NCI-H69 (cell line): ENCODE results near the gene TUBA1C.
"Not testable (repeated sequence)": the region's sequence is repeated elsewhere in the genome, so short reads cannot be mapped to it uniquely, and the experiment has no call there.

Experiments
- DNase-seq: peaks from one replicate; lab custom pipeline; 2025; lab: John Stamatoyannopoulos, UW

Gene TUBA1C

DNA sequence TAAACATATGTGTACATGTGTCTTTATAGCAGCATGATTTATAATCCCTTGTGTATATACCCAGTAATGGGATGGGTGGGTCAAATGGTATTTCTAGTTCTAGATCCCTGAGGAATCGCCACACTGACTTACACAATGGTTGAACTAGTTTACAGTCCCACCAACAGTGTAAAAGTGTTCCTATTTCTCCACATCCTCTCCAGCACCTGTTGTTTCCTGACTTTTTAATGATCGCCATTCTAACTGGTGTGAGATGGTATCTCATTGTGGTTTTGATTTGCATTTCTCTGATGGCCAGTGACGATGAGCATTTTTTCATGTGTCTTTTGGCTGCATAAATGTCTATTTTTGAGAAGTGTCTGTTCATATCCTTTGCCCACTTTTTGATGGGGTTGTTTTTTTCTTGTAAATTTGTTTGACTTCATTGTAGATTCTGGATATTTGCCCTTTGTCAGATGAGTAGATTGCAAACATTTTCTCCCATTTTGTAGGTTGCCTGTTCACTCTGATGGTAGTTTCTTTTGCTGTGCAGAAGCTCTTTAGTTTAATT is 45.6 kb downstream of the TUBA1C start:
- DNase-seq, result not testable (repeated sequence)

DNA sequence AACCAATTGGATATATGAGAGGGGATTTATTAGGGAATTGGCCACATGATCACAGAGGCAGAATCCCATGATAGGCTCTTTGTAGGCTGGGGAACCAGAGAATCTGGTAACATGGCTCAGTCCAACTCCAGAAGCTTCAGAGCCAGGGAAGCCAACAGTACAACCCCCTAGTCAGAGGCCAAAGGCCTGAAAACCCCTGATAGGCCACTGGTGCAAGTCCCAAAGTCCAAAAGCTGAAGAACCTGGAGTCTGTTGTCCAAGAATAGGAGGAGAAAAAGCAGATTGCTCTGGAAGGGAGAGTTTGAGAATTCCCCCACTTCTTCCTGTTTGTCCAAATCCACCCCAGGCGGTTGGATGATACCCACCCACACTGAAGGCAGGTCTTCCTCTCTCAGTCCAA is 49.9 kb downstream of the TUBA1C start:
- DNase-seq, result no peak

DNA sequence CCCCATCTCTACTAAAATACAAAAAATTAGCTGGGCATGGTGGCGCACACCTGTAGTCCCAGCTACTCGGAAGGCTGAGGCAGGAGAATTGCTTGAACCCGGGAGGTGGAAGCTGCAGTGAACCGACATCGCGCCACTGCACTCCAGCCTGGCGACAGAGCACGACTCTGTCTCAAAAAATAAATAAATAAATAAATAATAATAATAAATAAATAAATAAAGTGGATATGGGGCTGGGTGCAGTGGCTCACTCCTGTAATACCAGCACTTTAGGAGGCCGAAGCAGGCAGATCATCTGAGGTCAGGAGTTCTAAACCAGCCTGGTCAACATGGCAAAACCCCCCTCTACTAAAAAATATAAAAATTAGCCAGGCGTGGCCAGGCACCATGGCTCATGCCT is 52.2 kb downstream of the TUBA1C start:
- not testable (repeated sequence) for DNase-seq

DNA sequence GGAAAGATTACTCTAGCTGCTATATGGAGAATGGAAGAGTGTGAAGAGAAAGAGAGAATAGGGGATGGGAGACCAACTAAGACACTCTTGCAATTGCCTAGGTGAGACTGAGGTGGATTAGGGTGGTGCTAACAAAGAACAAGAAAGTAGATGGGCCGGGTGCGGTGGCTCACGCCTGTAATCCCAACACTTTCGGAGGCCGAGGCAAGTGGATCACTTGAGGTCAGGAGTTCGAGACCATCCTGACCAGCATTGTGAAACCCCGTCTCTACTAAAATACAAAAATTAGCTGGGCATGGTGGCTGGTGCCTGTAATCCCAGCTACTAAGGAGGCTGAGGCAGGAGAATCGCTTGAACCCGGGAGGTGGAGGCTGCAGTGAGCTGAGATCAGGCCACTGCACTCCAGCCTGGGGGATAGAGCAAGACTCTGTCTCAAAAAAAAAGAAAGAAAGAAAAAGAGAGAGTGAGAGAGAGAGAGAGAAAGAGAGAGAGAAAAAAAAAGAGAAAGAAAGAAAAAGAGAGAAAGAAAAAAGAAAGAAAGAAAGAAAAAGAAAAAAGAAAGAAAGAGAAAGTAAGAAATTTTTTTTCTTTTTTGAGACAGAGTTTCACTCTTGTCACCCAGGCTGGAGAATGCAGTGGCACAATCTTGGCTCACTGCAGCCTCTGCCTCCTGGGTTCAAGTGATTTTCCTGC is 55.7 kb downstream of the TUBA1C start:
- not testable (repeated sequence) for DNase-seq

DNA sequence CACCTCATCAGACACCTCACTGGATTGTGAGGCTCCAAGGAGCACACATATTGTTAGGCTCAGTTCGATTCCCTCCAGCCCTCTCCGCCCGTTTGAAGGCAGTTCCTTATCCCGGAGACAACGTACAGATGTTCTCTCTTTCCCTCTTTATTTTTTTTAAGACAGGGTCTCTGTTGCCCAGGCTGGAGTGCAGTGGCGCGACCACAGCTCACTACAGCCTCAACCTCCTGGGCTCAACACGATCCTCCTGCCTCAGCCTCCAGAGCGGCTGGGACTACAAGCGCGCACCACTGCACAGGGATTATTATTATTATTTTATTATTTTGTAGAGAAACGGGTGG is 57.5 kb downstream of the TUBA1C start:
- peak; percentile 46 for DNase-seq

DNA sequence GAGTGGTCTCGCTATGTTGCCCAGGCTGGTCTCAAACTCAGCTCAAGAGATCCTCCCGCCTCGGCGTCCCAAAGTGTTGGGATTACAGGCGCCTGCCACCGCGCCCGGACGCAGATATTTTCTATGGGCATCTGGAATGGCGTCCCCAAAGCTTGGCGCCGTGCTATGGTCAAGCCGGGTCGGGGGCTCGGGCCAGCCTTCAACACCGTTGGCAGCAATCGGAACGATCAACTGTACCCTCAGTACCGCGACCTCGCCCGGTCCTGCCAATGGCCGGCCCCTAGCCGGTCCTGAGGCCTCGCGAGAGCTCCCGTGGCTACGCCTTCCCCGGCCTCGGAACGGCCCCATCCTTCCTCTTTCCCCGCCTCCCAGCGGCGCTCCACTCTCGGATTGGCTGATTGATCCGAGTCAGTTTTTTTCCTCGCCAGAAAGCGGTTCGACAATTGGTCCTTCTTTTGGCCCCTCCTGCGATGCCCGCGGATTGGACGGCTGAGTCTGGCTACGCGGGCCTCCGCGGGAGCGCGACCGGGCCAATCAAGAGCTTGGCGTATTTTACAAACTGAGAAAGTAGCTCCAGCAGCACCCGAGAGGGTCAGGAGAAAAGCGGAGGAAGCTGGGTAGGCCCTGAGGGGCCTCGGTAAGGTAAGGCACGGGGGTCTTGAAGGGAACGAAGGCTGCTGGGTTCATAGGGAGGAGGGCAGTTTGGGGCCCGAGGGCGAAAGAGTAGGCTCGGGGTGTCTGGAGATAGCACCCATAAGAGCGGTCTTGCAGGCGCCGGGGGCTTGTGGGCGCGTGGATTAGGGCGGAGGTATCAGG is 58.0 kb downstream of the TUBA1C start, which contains the start of gene TROAP:
TROAP (plus strand) TSS at position 548 of the 816 bp plus-strand sequence. CDS start 354 bp downstream, outside the sequence.
- peak; percentile 100 for DNase-seq

DNA sequence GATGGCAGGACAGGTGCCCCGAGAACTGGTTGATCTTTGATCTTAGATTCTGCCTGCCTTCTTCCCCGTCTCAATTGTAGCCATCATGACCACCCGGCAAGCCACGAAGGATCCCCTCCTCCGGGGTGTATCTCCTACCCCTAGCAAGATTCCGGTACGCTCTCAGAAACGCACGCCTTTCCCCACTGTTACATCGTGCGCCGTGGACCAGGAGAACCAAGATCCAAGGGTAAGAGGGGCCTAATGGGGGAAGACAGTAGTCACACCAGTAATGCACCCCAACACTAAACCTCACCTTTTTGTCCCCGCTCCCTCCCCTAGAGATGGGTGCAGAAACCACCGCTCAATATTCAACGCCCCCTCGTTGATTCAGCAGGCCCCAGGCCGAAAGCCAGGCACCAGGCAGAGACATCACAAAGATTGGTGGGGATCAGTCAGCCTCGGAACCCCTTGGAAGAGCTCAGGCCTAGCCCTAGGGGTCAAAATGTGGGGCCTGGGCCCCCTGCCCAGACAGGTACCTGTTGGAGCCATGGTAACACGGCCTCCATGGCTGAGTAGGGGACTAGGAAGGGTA is 58.7 kb downstream of the TUBA1C start:
- no peak for DNase-seq
